ENCODE data around the gene COMP. TPM values are rescaled to one million over a fixed set of nuclear protein-coding genes. Genes with fewer than 3 reads are reported as not detected.

The COMP gene
- polyA plus RNA-seq, 1 donor (not counting 4 experiments of a cell fraction or from before 2014, with no cell fraction given): not detected

DNA sequence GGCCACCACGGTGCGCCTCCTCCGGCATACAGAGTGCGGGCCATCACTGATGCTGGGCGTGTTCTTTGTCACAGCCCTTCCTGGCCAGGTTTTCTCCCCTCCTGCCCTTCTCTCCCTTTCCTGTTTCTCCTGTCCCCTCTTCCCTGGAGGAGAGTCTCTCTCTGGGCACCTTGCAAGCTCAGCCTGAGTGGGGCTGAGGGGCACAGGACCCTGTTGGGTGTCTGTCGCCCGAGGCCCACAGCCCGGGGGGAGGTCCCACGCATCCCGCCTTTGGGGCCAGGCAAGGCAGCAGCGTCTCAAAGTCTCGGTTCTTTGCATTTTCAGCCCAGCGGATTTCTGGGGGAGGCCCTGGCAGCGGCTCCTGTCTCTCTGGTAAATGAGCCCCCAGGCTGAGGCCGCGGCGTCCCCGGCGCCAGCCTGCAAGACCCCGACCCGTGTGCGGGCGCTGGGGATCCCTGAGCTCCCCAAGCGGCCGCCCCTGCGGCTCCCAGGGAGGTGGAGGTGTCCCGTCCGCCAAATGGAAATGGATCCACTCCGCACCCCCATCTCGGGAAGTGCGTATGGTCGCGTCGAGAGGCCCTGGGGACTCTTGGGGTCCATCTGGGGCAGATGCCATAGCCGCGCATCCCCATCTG, 47.2 kb downstream of the COMP start:
- Histone ChIP-seq H2AFZ (ENCODE audit: control insufficient read depth, low read length) (no peak overlapping the region), H3K27me3 (ENCODE audit: control insufficient read depth, extremely low read depth, insufficient read depth, low read length) (no peaks in the 10 kb centered on the region), H3K4me3 (ENCODE audit: control insufficient read depth in 2 of 3, extremely low read depth in 1 of 3, insufficient read depth in 2 of 3, low read depth in 1 of 3, low read length in 3 of 3) (no peak overlapping the region), H3K4me2 (ENCODE audit: control insufficient read depth, extremely low read depth, insufficient read depth, low read depth, low read length) (no peak overlapping the region), H3K9me1 (ENCODE audit: control insufficient read depth, extremely low read depth, insufficient read depth, low read length) (no peaks in the 10 kb centered on the region), H3K79me2 (ENCODE audit: control insufficient read depth, insufficient read depth, low read length) (no peaks in the 10 kb centered on the region), H3K27ac (ENCODE audit: control insufficient read depth, insufficient read depth, low read length) (no peak overlapping the region), H3K4me1 (ENCODE audit: control insufficient read depth, extremely low read depth, insufficient read depth, low read length) (no peaks in the 10 kb centered on the region), H3K36me3 (ENCODE audit: control insufficient read depth in 2 of 2, extremely low read depth in 1 of 2, insufficient read depth in 2 of 2, low read length in 2 of 2) (no peaks in the 10 kb centered on the region), H4K20me1 (ENCODE audit: control insufficient read depth, extremely low read depth, insufficient read depth, low read length) (no peaks in the 10 kb centered on the region), H3K9ac (ENCODE audit: control insufficient read depth, extremely low read depth, insufficient read depth, low read length) (no peak overlapping the region), H3K9me3 (ENCODE audit: control insufficient read depth, low read depth, low read length) (no peaks in the 10 kb centered on the region)
- TF ChIP-seq, protein P1, sequence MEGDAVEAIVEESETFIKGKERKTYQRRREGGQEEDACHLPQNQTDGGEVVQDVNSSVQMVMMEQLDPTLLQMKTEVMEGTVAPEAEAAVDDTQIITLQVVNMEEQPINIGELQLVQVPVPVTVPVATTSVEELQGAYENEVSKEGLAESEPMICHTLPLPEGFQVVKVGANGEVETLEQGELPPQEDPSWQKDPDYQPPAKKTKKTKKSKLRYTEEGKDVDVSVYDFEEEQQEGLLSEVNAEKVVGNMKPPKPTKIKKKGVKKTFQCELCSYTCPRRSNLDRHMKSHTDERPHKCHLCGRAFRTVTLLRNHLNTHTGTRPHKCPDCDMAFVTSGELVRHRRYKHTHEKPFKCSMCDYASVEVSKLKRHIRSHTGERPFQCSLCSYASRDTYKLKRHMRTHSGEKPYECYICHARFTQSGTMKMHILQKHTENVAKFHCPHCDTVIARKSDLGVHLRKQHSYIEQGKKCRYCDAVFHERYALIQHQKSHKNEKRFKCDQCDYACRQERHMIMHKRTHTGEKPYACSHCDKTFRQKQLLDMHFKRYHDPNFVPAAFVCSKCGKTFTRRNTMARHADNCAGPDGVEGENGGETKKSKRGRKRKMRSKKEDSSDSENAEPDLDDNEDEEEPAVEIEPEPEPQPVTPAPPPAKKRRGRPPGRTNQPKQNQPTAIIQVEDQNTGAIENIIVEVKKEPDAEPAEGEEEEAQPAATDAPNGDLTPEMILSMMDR (optimal IDR thresholded peaks at IDR 0.05 in 1 of 3, IDR thresholded peaks at IDR 0.05 in 1 of 3, conservative IDR thresholded peaks at IDR 0.05 in 1 of 3; ENCODE audit: extremely low read depth in 1 of 3, insufficient read depth in 2 of 3, low read length in 3 of 3): no peak
- TF ChIP-seq EZH2 (IDR thresholded peaks at IDR 0.05; ENCODE audit: low read length): no peak
- no peak for DNase-seq (ENCODE audit: low read depth, low spot score)
- dilution Hi-C loops (cut with MboI; ENCODE audit: extremely low pct_ligation_motif_present, low sequenced_read_pairs): no loop called here
- FAIRE-seq: no peak

- Histone ChIP-seq H3K9me1 (ENCODE audit: control insufficient read depth, extremely low read depth, insufficient read depth, low read length) (no peaks in the 10 kb centered on the region), H3K27me3 (ENCODE audit: control insufficient read depth, extremely low read depth, insufficient read depth, low read length) (no peaks in the 10 kb centered on the region), H3K36me3 (ENCODE audit: control insufficient read depth in 2 of 2, extremely low read depth in 1 of 2, insufficient read depth in 2 of 2, low read length in 2 of 2) (no peaks in the 10 kb centered on the region), H3K4me2 (ENCODE audit: control insufficient read depth, extremely low read depth, insufficient read depth, low read depth, low read length) (no peak overlapping the region), H3K4me3 (ENCODE audit: control insufficient read depth in 2 of 3, extremely low read depth in 1 of 3, insufficient read depth in 2 of 3, low read depth in 1 of 3, low read length in 3 of 3) (no peak overlapping the region), H3K27ac (ENCODE audit: control insufficient read depth, insufficient read depth, low read length) (no peak overlapping the region), H3K4me1 (ENCODE audit: control insufficient read depth, extremely low read depth, insufficient read depth, low read length) (no peaks in the 10 kb centered on the region), H4K20me1 (ENCODE audit: control insufficient read depth, extremely low read depth, insufficient read depth, low read length) (no peaks in the 10 kb centered on the region), H3K9ac (ENCODE audit: control insufficient read depth, extremely low read depth, insufficient read depth, low read length) (no peak overlapping the region), H3K9me3 (ENCODE audit: control insufficient read depth, low read depth, low read length) (no peaks in the 10 kb centered on the region), H3K79me2 (ENCODE audit: control insufficient read depth, insufficient read depth, low read length) (no peaks in the 10 kb centered on the region), H2AFZ (ENCODE audit: control insufficient read depth, low read length) (no peak overlapping the region)
- FAIRE-seq (no peak), DNase-seq (ENCODE audit: low read depth, low spot score) (no peak)
- TF ChIP-seq, protein P1 (optimal IDR thresholded peaks at IDR 0.05 in 1 of 3, IDR thresholded peaks at IDR 0.05 in 1 of 3, conservative IDR thresholded peaks at IDR 0.05 in 1 of 3; ENCODE audit: extremely low read depth in 1 of 3, insufficient read depth in 2 of 3, low read length in 3 of 3): no peak
- no peak for TF ChIP-seq EZH2 (IDR thresholded peaks at IDR 0.05; ENCODE audit: low read length)
- dilution Hi-C loops (cut with MboI; ENCODE audit: extremely low pct_ligation_motif_present, low sequenced_read_pairs): no loop called here
These were observed 48.0 kb downstream of the COMP start for GRCh38 chr19:18742838-18743783.
